ENCODE data around the gene CTBP2.

Gene CTBP2

GRCh38 chr10:125071008-125071407 is 89.4 kb downstream of the CTBP2 start:
- Histone ChIP-seq H3K27me3 (replicated peaks; ENCODE audit: control insufficient read depth, insufficient read depth, low read length) (peaks cover 6% of the 10 kb centered on the region; the same call in 1 of the 2 replicates), H3K4me3 (replicated peaks; ENCODE audit: low read depth, low read length) (no peak overlapping the region), H3K36me3 (ENCODE audit: control insufficient read depth, insufficient read depth, low read length) (no peaks in the 10 kb centered on the region)
- TF ChIP-seq CTCF (IDR thresholded peaks at IDR 0.05; ENCODE audit: insufficient read depth, low read length, poor library complexity, severe bottlenecking), result no peak
- DNase-seq (ENCODE audit: extremely low read depth, insufficient read length), result no peak

GRCh38 chr10:125068406-125068805 is 92.0 kb downstream of the CTBP2 start:
- Histone ChIP-seq H3K27me3 (replicated peaks; ENCODE audit: control insufficient read depth, insufficient read depth, low read length) (peaks cover 6% of the 10 kb centered on the region; the same call in 1 of the 2 replicates), H3K4me3 (replicated peaks; ENCODE audit: low read depth, low read length) (no peak overlapping the region), H3K36me3 (ENCODE audit: control insufficient read depth, insufficient read depth, low read length) (no peaks in the 10 kb centered on the region)
- no peak for TF ChIP-seq CTCF (IDR thresholded peaks at IDR 0.05; ENCODE audit: insufficient read depth, low read length, poor library complexity, severe bottlenecking)
- DNase-seq (ENCODE audit: extremely low read depth, insufficient read length), result no peak

- Histone ChIP-seq H3K27me3 (replicated peaks; ENCODE audit: control insufficient read depth, insufficient read depth, low read length) (peaks cover 6% of the 10 kb centered on the region; the same call in 1 of the 2 replicates), H3K4me3 (replicated peaks; ENCODE audit: low read depth, low read length) (no peak overlapping the region), H3K36me3 (ENCODE audit: control insufficient read depth, insufficient read depth, low read length) (no peaks in the 10 kb centered on the region)
- no peak for TF ChIP-seq CTCF (IDR thresholded peaks at IDR 0.05; ENCODE audit: insufficient read depth, low read length, poor library complexity, severe bottlenecking)
- DNase-seq (ENCODE audit: extremely low read depth, insufficient read length), result no peak
Measured at GRCh38 chr10:125067764-125068163, 92.6 kb downstream of the CTBP2 start.

- H3K36me3 ChIP-seq (ENCODE audit: control insufficient read depth, insufficient read depth, low read length), result no peaks in the 10 kb centered on the region
- peaks cover 6% of the 10 kb centered on the region; the same call in 1 of the 2 replicates for H3K27me3 ChIP-seq (replicated peaks; ENCODE audit: control insufficient read depth, insufficient read depth, low read length)
- no peak for TF ChIP-seq CTCF (IDR thresholded peaks at IDR 0.05; ENCODE audit: insufficient read depth, low read length, poor library complexity, severe bottlenecking)
Measured at GRCh38 chr10:125066764-125067450, 93.5 kb downstream of the CTBP2 start.

GRCh38 chr10:125064681-125065492 is 95.5 kb downstream of the CTBP2 start:
- DNase-seq (ENCODE audit: extremely low read depth, insufficient read length), result peak; percentile 77
- no peak overlapping the region for H3K4me3 ChIP-seq (replicated peaks; ENCODE audit: low read depth, low read length)
- no peaks in the 10 kb centered on the region for H3K36me3 ChIP-seq (ENCODE audit: control insufficient read depth, insufficient read depth, low read length)

More at GRCh38 chr10:125066764-125067450, 93.5 kb downstream of the CTBP2 start:
- H3K4me3 ChIP-seq (replicated peaks; ENCODE audit: low read depth, low read length), result no peak overlapping the region
- no peak for DNase-seq (ENCODE audit: extremely low read depth, insufficient read length)

More at GRCh38 chr10:125064681-125065492, 95.5 kb downstream of the CTBP2 start:
- H3K27me3 ChIP-seq (replicated peaks; ENCODE audit: control insufficient read depth, insufficient read depth, low read length), result peaks cover 6% of the 10 kb centered on the region; the same call in 1 of the 2 replicates
- no peak for TF ChIP-seq CTCF (IDR thresholded peaks at IDR 0.05; ENCODE audit: insufficient read depth, low read length, poor library complexity, severe bottlenecking)

Data from GM06990 (cell line).